ENCODE measurements around the gene USP6NL. TPM values are rescaled to one million over a fixed set of nuclear protein-coding genes. Genes with fewer than 3 reads are reported as not detected.

USP6NL gene
- total RNA-seq, 1 donor from 2014 or later: 33.0 TPM

GRCh38 chr10:11625019-11625735 is 13.7 kb upstream of the USP6NL start:
- Mint-ChIP-seq H3K4me3 (ENCODE audit: unreplicated experiment) (no peak overlapping the region), H3K27ac (ENCODE audit: unreplicated experiment) (no peak overlapping the region), H3K4me1 (ENCODE audit: unreplicated experiment) (no peaks in the 10 kb centered on the region), H3K9me3 (ENCODE audit: unreplicated experiment) (no peaks in the 10 kb centered on the region), H3K27me3 (ENCODE audit: unreplicated experiment) (peaks cover 2% of the 10 kb centered on the region), H3K36me3 (ENCODE audit: low read depth, unreplicated experiment) (no peaks in the 10 kb centered on the region)
- TF ChIP-seq, protein P1, sequence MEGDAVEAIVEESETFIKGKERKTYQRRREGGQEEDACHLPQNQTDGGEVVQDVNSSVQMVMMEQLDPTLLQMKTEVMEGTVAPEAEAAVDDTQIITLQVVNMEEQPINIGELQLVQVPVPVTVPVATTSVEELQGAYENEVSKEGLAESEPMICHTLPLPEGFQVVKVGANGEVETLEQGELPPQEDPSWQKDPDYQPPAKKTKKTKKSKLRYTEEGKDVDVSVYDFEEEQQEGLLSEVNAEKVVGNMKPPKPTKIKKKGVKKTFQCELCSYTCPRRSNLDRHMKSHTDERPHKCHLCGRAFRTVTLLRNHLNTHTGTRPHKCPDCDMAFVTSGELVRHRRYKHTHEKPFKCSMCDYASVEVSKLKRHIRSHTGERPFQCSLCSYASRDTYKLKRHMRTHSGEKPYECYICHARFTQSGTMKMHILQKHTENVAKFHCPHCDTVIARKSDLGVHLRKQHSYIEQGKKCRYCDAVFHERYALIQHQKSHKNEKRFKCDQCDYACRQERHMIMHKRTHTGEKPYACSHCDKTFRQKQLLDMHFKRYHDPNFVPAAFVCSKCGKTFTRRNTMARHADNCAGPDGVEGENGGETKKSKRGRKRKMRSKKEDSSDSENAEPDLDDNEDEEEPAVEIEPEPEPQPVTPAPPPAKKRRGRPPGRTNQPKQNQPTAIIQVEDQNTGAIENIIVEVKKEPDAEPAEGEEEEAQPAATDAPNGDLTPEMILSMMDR (IDR thresholded peaks at IDR 0.05; ENCODE audit: unreplicated experiment): no peak
- DNase-seq (ENCODE audit: low spot score): no peak

DNA sequence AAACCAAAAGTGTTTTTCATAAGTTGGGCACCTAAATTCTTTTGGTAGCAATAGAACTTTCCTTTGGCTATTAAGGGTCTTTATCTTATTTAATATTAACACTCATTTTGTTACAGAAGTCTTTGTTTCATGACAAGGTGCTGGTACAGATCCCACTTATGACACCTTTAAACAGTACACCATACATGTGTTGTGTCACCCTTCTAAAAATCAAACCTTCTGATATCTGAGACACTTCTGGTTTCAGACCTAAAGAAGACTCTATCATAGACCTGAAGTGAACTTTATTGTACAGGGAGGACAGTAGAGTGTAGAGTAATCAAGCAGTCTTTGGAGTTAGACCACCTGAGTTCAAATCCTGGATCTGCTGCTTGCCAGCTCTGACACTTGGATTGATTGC is 5.8 kb upstream of the USP6NL start:
- H3K9me3 Mint-ChIP-seq (ENCODE audit: unreplicated experiment): no peaks in the 10 kb centered on the region
- no peaks in the 10 kb centered on the region for H3K27me3 Mint-ChIP-seq (ENCODE audit: unreplicated experiment)
- TF ChIP-seq, protein P1 (IDR thresholded peaks at IDR 0.05; ENCODE audit: unreplicated experiment): no peak
- no peak for DNase-seq (ENCODE audit: low spot score)
- H3K36me3 Mint-ChIP-seq (ENCODE audit: low read depth, unreplicated experiment): peaks cover 2% of the 10 kb centered on the region
- H3K27ac Mint-ChIP-seq (ENCODE audit: unreplicated experiment): no peak overlapping the region
- peaks cover 6% of the 10 kb centered on the region for H3K4me1 Mint-ChIP-seq (ENCODE audit: unreplicated experiment)
- no peak overlapping the region for H3K4me3 Mint-ChIP-seq (ENCODE audit: unreplicated experiment)

DNA sequence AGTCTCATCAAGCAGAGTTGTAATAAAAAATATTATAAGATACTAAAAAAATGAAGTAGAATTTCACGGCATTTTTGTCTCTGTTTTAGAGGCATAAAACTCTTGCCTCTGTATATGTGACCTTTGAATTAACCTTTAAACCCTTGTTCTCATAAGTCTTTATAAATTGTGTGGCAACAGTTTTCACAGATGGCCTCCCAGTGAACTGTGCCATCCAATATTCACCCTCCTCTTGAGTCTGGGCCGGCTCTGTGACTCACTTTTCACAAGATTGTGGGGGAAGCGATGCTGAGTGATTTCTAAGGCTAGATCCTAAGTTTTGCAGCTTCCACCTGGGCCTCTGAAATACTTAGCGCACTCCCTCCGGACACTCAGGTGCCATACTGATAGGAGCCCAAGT is 4.6 kb upstream of the USP6NL start:
- no peak overlapping the region for H3K27ac Mint-ChIP-seq (ENCODE audit: unreplicated experiment)
- TF ChIP-seq, protein P1 (IDR thresholded peaks at IDR 0.05; ENCODE audit: unreplicated experiment): no peak

DNA sequence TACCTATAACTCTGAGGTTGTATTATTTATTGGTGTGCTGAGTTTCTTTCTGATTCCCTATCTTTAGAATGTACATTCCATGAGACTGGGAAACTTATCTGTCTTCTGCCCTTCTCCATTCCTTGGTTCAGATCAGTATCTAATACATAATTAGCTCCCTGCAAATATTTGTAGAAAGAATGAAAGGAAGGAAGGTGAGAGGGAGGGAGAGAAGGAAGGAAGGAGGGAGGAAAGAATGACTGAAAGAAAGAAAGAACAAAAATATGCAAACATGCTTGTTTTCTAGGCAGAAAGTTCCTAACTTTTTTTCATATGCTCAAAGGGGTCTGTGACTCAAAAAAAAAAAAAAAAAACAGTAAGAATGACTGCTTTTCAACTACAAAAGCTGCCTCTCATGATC is 3.9 kb upstream of the USP6NL start:
- Mint-ChIP-seq H3K4me3 (ENCODE audit: unreplicated experiment) (no peak overlapping the region), H3K27me3 (ENCODE audit: unreplicated experiment) (peaks cover 4% of the 10 kb centered on the region), H3K4me1 (ENCODE audit: unreplicated experiment) (peaks cover 14% of the 10 kb centered on the region), H3K27ac (ENCODE audit: unreplicated experiment) (peak overlapping the region; percentile 20), H3K9me3 (ENCODE audit: unreplicated experiment) (no peaks in the 10 kb centered on the region), H3K36me3 (ENCODE audit: low read depth, unreplicated experiment) (peaks cover 9% of the 10 kb centered on the region)
- no peak for DNase-seq (ENCODE audit: low spot score)
- TF ChIP-seq, protein P1 (IDR thresholded peaks at IDR 0.05; ENCODE audit: unreplicated experiment): no peak

More for the DNA sequence above, 4.6 kb upstream of the USP6NL start:
- Mint-ChIP-seq H3K4me3 (ENCODE audit: unreplicated experiment) (no peak overlapping the region), H3K4me1 (ENCODE audit: unreplicated experiment) (peaks cover 10% of the 10 kb centered on the region), H3K9me3 (ENCODE audit: unreplicated experiment) (no peaks in the 10 kb centered on the region), H3K27me3 (ENCODE audit: unreplicated experiment) (peaks cover 2% of the 10 kb centered on the region), H3K36me3 (ENCODE audit: low read depth, unreplicated experiment) (peaks cover 5% of the 10 kb centered on the region)
- no peak for DNase-seq (ENCODE audit: low spot score)
